ENCODE data around the gene MAP7D1.
"Not testable (repeated sequence)": the region's sequence is repeated elsewhere in the genome, so short reads cannot be mapped to it uniquely, and the experiment has no call there.

The MAP7D1 gene

DNA sequence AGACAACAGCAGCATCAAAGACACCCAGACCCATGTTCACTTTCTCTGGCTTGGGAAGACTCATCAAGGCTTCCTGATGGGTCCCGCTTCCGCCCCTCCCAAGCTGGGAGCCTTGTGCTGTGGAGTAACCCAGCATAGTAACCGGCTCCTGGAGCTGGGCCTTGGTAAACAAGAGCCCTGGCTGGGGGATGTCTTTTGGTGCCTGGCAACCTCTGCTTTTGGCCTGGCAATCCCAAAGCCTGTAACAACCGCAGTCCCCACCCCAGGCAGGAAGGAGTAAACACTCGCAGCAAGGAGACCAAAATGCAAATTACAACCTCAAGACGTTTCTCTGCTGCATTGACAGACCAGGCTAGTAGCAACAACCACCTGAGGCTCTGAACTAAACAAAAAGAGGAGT, 51.4 kb downstream of the MAP7D1 start:
- no peak for DNase-seq

DNA sequence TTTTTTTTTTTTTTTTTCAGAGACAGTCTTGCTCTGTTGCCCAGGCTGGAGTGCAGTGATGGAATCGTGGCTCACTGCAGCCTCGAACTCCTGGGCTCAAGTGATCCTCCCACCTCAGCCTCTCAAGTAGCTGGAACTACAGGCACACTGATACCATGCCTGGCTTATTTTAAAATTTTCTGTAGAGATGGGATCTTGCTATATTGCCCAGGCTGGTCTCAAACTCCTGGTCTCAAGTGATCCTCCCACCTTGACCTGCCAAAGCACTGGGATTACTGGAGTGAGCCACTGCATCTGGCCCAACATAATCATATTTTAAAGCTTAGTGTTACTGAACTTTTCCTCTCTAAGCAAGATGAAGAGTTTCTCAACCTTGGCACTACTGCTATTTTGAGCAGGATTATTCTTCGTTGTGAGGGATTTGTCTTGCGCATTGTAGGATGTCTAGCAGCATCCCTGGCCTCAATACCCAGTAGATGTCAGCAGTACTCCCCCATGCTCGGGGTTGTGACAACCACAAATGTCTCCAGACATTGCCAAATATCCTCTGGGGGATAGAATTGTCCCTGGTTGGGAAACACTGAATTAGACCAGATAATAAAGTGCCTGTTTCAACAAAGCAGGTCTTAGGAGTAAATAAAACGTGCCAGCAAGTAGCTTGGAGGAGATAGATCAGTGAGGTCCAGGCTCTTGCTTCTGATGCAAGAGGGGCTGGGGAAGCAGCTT, 53.2 kb downstream of the MAP7D1 start:
- DNase-seq, result no peak

DNA sequence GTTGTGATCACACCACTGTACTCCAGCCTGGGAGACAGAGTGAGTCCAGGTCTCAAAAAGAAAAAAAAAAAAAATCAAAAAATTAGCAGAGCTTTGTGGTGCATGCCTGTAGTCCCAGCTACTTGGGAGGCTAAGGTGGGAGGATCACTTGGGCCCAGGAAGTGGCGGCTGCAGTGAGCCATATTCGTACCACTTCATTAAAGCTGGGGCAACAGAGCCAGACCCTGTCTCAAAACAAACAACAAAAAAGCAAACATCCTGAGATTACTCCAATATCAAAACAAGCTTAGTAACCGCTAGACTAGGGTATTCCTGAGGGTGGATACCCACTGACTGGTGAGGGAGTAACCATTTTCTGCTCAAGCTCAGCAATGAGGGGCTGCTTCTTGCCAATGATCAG, 55.3 kb downstream of the MAP7D1 start:
- no peak for DNase-seq

DNA sequence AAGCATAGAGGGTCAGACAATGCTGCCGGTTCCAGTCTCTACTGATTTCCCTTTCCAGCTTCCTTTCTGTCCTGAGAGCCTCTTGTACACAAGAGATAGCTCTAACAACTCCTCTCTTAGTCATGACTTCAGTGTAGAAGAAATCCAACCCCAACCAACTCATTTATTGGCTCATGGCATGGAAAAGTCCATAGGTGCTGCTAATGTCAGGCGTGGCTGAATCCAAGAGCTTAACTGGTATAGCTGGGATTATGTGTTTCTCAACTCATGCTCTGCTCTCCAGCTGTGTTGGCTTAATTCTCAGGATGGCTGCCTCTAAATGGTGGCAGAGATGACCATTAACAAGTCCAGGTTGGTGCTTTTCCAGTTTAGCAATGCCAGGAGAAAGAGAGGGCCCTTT, 55.9 kb downstream of the MAP7D1 start:
- DNase-seq, result no peak

DNA sequence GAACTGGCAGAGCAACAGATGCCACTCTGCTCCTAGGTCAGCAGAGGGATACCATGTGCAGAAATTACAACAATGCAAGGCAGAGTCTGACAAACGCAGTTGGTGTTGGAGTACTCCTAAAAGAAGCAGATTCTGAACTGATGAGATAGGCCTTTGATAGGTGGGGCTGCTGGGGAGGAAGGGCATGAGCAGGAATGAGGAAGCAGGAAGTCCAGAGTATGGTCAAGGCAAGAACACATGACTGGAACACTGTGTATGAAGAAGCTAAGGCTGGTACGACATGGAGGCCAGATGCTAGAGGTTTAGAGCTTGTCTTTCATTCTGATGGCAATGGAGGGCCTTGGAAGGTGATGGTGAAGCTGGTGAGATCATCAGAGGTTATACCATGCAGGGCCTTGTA, 56.8 kb downstream of the MAP7D1 start:
- no peak for DNase-seq

DNA sequence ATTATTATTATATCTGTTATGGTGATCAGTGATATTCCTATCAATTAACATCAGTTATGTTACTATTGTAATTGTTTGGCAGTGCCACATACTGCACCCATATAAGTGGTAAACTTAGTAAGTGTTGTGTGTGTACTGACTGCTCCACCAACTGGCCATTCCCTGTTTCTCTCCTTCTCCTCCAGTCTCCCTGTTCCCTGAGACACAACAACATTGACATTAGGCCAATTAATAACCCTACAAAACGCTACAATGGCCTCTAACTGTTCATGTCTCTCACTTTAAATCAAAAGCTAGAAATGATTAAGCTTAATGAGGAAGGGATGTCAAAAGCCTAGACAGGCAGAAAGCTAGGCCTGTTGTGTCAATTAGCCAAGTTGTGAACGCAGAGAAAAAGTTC, 61.7 kb downstream of the MAP7D1 start:
- DNase-seq, result no peak

DNA sequence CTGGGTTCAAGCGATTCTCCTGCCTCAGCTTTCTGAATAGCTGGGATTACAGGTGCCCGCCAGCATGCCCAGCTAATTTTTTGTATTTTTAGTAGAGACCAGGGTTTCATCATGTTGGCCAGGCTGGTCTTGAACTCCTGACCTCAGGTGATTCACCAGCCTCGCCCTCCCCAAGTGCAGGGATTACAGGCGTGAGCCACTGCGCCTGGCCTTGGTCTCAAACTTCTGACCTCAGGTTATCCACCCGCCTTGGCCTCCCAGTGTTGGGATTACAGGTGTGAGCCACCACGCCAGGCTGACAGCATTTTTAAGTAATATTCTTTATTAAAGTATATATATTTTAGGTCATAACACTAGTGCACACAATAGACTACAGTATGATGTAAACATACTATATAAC, 65.9 kb downstream of the MAP7D1 start:
- not testable (repeated sequence) for DNase-seq

DNA sequence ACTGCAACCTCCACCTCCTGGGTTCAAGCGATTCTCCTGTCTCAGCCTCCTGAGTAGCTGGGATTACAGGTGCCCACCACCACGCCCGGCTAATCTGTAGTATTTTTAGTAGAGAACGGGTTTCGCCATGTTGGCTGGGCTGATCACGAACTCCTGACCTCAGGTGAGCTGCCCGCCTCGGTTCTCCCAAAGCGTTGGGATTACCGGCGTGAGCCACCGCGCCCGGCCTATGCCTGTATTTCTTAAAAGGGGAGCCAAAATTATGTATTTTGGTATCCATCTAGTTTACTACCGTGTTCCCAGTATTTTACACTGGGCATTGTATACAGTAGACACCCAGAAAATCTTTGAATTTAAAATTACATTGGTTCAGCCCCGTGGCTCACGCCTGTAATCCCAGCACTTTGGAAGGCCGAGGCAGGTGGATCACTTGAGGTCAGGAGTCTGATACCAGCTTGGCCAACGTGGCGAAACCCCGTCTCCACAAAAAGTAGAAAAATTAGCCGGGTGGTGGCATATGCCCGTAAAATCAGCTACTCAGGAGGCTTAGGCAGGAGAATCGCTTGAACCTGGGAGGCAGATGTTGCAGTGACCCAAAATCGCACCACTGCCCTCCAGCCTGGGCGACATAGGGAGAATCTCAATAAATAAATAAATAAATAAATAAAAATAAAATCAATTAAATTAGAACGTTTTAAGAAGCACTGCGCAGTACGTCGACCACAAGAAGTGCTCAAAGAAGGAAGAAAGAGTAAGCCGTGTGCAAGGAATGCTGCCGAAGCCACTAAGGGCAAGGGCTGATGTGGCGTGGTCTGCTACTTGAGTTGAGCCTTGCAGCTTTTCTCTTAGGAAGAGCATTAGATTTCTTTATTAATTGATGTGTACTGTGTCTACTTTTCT, 66.8 kb downstream of the MAP7D1 start:
- DNase-seq, result no peak

DNA sequence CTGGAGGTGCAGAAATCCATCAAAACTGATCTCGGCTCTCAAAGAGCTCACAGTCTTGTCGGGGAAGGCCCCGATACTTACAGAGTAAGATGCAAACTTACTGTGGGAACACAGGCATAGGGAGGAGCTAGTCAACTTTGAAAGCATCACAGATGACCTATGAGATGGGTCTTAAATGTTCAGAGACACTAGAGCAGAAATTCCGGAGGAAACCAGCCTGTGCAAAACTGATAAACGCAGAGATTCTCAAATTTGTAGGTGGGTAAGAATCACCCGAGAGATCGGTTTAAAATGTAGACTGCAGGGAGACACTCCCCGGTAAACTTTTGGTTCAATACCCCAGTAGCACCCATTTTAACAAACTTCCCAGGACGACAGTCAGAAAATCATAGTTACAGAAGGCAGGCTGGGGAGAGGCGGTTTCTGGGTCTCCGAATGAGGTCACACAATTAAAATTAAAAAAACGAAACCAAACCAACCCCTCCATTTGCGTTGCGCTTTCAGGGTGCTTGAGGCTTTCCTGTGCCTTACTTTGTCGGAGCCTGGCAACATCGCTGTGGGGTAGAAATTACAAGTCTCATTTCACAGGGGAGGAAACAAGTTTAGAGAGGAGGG, 67.5 kb downstream of the MAP7D1 start:
- DNase-seq, result peak; percentile 49

DNA sequence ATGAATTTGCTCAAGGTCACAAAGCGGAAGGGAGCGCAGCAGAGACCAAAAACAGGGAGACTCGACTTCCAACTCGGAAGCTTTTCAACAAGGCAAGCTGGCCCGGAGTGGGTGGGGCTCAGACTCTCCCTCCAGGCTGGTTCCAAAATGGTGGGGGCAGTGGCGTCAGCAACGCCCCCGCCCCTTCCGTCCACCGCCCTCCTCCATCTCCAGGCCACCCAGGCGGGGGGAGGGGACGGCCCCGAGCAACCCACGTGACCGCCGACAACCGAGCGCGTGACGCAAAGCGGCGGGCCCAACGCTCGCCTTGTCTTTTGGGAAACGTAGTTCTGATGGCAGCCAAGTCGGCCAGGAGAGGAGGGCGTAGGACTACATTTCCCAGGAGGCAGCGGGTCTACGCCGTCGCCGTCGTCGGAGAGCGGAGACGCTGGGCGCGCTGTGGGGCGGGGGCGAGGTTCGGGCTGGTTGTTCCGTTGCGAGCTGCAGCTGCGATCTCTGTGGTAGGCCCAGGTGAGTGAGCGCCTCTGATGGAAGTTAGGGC, 68.1 kb downstream of the MAP7D1 start, which contains the start of gene THRAP3:
THRAP3 (plus strand) TSS at position 448 of the 541 bp plus-strand sequence. CDS start 58,121 bp downstream, outside the sequence.
- peak; percentile 100 for DNase-seq

DNA sequence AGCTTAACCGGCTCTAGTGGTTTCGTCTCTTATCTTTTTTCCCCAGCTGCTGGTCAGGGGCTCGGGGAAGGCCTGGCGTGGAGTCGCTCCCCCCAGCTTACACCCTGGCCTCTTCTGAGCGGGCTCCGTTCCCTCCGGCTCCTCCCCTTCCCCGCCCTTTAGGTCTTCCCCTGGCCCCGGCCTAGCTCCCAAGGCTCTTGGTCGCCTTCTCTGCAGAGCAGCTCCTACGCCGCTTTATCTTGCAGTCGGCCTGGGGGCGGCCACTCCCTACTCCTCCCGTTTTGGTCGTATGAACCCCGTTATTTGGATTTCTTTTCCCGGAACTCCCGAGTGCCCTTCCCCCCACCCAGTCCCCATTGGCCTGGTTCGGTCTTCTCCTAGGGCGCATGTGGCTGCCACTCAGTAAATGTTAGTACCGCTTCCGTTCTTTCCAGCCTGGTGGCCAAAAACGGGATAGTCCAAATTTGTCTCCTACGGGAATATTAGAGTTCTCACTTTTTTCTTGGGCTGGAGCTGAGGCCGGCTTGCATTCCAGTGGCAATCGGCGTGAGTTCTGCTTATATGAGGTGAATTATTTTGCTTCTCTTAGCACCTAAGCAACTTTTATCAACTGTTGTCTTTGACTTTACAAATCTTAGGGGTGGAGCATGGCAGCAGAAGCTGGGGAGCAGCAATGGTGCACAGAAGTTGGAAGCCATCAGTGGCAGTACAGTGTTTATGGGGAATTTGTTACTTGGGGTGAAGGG, 68.8 kb downstream of the MAP7D1 start:
- DNase-seq, result no peak

DNA sequence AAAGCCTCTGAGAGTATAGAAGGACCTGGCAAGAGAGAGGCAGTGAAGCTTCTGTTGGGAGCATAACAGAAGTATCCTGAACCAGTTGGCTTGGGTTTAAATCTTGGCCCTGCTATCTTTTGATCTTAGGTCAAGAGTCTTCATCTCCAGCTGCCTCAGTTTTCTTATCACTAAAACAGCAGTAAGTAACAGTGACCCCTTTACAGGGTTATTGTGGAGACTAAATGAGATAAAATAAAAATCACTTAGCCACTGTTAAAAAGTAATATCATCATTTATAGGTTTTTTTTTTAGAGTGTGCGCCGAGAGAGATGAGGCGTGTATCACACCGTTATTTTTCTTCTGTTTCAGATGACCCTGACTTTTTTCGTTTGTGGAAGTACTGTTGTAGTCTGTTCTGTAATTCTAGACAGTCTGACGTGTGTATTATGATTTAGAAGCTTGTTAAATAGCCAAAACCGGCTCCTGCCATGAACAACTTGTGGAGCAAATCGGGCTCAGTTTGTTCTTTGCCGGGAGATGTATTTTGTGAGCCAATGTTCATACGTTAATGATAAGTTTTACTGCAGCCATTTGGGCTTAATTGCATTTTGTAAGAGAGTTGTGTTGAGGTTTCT, 69.4 kb downstream of the MAP7D1 start:
- no peak for DNase-seq

DNA sequence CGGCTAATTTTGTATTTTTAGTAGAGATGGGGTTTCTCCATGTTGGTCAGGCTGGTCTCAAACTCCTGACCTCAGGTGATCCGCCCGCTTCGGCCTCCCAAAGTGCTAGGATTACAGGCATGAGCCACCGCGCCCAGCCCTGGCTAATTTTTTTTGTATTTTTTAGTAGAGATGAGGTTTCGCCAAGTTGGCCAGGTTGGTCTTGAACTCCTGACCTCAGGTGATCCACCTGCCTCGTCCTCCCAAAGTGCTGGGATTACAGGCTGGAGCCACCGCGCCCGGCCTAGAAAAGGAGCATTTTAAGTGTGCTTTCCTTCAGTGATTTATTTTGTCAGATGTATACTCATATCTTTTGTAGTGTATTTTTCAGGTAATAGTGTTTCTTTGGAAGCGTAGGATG, 74.3 kb downstream of the MAP7D1 start:
- not testable (repeated sequence) for DNase-seq
